Measurements from ENCODE around the gene NT5C2. TPM values are rescaled to one million over a fixed set of nuclear protein-coding genes. Genes with fewer than 3 reads are reported as not detected.

NT5C2 gene
- total RNA-seq, 1 donor from 2014 or later, result 41.0 TPM

GRCh38 chr10:103155471-103156085 is 37.5 kb downstream of the NT5C2 start:
- H3K4me3 ChIP-seq (ENCODE audit: low read depth, low read length), result no peak overlapping the region
- DNase-seq (ENCODE audit: low read depth), result no peak
- TF ChIP-seq CTCF (conservative IDR thresholded peaks at IDR 0.05; ENCODE audit: low read depth, low read length), result no peak

- no peak overlapping the region for H3K4me3 ChIP-seq (ENCODE audit: low read depth, low read length)
- no peak for TF ChIP-seq CTCF (conservative IDR thresholded peaks at IDR 0.05; ENCODE audit: low read depth, low read length)
- no peak for DNase-seq (ENCODE audit: low read depth)
These were observed 38.4 kb downstream of the NT5C2 start for GRCh38 chr10:103154521-103155299.

- DNase-seq (ENCODE audit: low read depth), result no peak
- TF ChIP-seq CTCF (conservative IDR thresholded peaks at IDR 0.05; ENCODE audit: low read depth, low read length), result no peak
- no peak overlapping the region for H3K4me3 ChIP-seq (ENCODE audit: low read depth, low read length)
These were observed 39.5 kb downstream of the NT5C2 start for GRCh38 chr10:103153302-103154197.

GRCh38 chr10:103149991-103150622 is 43.0 kb downstream of the NT5C2 start:
- no peak overlapping the region for H3K4me3 ChIP-seq (ENCODE audit: low read depth, low read length)
- DNase-seq (ENCODE audit: low read depth), result no peak
- TF ChIP-seq CTCF (conservative IDR thresholded peaks at IDR 0.05; ENCODE audit: low read depth, low read length), result no peak

DNA sequence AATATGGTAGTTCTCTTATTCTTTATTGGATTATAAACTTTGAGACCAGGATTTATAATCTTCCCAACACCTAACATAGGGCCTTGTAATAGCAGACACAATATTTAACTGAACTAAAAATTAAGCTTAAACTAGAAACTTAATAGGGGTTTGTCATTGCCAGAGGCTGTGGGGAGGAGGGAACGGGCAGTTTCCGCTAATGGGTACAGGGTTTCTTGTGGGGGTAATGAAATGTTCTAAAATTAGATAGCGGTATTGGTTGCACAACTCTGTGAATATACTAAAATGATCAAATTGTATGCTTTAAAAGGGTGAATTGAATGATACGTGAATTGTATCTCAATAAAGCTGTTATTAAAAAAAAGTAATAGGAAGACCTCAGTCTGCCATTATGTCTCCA is 45.4 kb downstream of the NT5C2 start:
- TF ChIP-seq CTCF (conservative IDR thresholded peaks at IDR 0.05; ENCODE audit: low read depth, low read length), result no peak
- H3K4me3 ChIP-seq (ENCODE audit: low read depth, low read length), result no peak overlapping the region
- DNase-seq (ENCODE audit: low read depth), result no peak

GRCh38 chr10:103145860-103146466 is 47.1 kb downstream of the NT5C2 start:
- DNase-seq (ENCODE audit: low read depth), result peak; percentile 36
- no peak for TF ChIP-seq CTCF (conservative IDR thresholded peaks at IDR 0.05; ENCODE audit: low read depth, low read length)
- H3K4me3 ChIP-seq (ENCODE audit: low read depth, low read length), result no peak overlapping the region
